Measurements from ENCODE around the gene NR2C2. TPM values are rescaled to one million over a fixed set of nuclear protein-coding genes. Genes with fewer than 3 reads are reported as not detected.

NR2C2 gene
- total RNA-seq, 6 experiments from 2014 or later: 23.7 to 35.2 (median 28.6) TPM

DNA sequence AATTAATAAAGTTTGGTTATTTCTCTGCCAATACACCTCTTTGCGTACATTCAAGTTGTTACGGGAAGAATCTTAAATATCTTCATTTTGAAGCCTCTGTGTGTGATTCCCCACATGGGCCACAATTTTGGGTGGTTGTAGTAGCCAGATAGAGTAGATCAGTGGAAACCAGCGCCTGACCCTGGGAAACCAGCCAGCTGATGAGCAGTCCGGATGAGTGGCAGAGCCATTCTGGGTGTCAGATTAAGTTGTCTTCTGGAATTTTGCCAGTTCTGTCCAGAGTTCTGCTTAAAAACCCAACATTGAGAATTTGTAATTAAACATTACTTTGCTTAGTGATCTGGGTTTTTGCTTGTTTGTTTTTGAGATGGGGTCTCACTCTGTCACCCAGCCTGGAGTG is 68.1 kb downstream of the NR2C2 start:
- TF ChIP-seq, protein P1, sequence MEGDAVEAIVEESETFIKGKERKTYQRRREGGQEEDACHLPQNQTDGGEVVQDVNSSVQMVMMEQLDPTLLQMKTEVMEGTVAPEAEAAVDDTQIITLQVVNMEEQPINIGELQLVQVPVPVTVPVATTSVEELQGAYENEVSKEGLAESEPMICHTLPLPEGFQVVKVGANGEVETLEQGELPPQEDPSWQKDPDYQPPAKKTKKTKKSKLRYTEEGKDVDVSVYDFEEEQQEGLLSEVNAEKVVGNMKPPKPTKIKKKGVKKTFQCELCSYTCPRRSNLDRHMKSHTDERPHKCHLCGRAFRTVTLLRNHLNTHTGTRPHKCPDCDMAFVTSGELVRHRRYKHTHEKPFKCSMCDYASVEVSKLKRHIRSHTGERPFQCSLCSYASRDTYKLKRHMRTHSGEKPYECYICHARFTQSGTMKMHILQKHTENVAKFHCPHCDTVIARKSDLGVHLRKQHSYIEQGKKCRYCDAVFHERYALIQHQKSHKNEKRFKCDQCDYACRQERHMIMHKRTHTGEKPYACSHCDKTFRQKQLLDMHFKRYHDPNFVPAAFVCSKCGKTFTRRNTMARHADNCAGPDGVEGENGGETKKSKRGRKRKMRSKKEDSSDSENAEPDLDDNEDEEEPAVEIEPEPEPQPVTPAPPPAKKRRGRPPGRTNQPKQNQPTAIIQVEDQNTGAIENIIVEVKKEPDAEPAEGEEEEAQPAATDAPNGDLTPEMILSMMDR (IDR thresholded peaks at IDR 0.05): no peak
- DNase-seq: no peak
- Mint-ChIP-seq H3K4me1 (ENCODE audit: low read depth) (no peaks in the 10 kb centered on the region; the same call in 1 of the 2 replicates), H3K27ac (no peak overlapping the region), H3K27me3 (ENCODE audit: insufficient read depth) (no peaks in the 10 kb centered on the region; the same call in 1 of the 2 replicates), H3K4me3 (no peak overlapping the region), H3K9me3 (no peaks in the 10 kb centered on the region), H3K36me3 (ENCODE audit: low read depth) (peaks cover 34% of the 10 kb centered on the region)

DNA sequence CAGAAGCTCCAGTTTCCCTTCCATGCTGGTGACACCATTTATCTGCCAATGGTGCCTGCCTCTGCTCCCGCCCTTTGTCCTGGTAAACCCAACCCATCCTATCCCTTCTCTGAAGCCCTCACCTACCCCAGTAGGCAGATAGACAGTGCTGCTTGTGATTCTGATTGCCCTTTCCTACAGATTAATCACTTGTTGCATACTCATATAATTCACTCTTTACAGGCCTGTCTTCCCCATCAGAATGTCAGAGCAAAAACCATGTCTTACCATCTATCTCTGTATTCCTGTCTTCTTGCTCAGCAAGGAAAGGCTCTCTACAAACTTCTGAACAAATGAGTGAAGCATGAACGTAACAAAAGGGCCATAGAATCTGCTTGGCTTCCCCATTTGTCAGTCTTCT is 69.8 kb downstream of the NR2C2 start:
- Mint-ChIP-seq H3K9me3 (no peaks in the 10 kb centered on the region), H3K4me1 (ENCODE audit: low read depth) (no peaks in the 10 kb centered on the region), H3K4me3 (no peak overlapping the region), H3K27me3 (ENCODE audit: insufficient read depth) (no peaks in the 10 kb centered on the region; the same call in 1 of the 2 replicates), H3K27ac (no peak overlapping the region), H3K36me3 (ENCODE audit: low read depth) (peaks cover 29% of the 10 kb centered on the region)
- no peak for DNase-seq
- TF ChIP-seq, protein P1 (IDR thresholded peaks at IDR 0.05): no peak

DNA sequence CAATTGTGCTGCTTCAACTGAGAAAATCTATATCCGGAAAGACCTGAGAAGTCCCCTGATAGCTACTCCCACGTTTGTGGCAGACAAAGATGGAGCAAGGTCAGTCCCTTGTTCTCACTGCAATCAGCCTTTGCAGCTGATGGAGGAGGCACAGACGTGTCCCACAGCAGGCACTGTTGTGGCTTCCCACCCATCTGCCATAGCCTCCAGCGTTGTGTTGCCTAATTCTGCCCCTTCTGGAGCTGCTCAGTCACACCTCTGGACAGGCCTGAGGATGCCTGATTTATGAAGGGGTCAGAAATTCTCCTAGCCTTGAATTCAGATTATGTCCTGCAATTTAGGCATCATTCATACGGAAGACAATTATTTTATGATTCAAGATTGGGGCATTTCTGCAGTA is 75.9 kb downstream of the NR2C2 start:
- TF ChIP-seq, protein P1 (IDR thresholded peaks at IDR 0.05): no peak
- Mint-ChIP-seq H3K9me3 (no peaks in the 10 kb centered on the region), H3K4me3 (no peak overlapping the region), H3K4me1 (ENCODE audit: low read depth) (peaks cover 6% of the 10 kb centered on the region; the same call in 1 of the 2 replicates), H3K27ac (no peak overlapping the region), H3K36me3 (ENCODE audit: low read depth) (peaks cover 4% of the 10 kb centered on the region; the same call in 1 of the 2 replicates), H3K27me3 (ENCODE audit: insufficient read depth) (no peaks in the 10 kb centered on the region; the same call in 1 of the 2 replicates)
- DNase-seq: no peak

DNA sequence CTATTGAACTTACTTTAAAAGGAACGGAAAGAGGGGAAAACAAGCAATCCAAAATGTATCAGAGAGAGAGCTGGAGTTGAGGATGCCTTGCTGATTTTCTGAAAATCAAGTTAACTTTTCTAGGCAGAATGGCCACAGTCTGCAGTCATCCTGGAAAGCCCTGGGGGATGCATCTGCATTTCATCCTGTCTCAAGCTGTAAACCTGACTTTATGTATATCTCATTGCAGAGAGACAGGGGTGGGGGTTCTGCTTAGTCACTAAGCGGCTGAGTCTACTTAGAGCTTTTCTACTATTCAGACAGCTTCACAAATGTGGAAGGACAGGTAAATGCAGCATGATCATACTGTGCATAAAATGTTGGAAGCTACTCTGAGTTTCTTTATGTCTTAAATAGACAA is 76.3 kb downstream of the NR2C2 start:
- H3K36me3 Mint-ChIP-seq (ENCODE audit: low read depth): peaks cover 4% of the 10 kb centered on the region; the same call in 1 of the 2 replicates
- no peak overlapping the region for H3K4me3 Mint-ChIP-seq
- TF ChIP-seq, protein P1 (IDR thresholded peaks at IDR 0.05): no peak
- H3K4me1 Mint-ChIP-seq (ENCODE audit: low read depth): peaks cover 6% of the 10 kb centered on the region; the same call in 1 of the 2 replicates
- DNase-seq: no peak
- H3K27me3 Mint-ChIP-seq (ENCODE audit: insufficient read depth): no peaks in the 10 kb centered on the region; the same call in 1 of the 2 replicates
- no peak overlapping the region for H3K27ac Mint-ChIP-seq
- H3K9me3 Mint-ChIP-seq: no peaks in the 10 kb centered on the region

DNA sequence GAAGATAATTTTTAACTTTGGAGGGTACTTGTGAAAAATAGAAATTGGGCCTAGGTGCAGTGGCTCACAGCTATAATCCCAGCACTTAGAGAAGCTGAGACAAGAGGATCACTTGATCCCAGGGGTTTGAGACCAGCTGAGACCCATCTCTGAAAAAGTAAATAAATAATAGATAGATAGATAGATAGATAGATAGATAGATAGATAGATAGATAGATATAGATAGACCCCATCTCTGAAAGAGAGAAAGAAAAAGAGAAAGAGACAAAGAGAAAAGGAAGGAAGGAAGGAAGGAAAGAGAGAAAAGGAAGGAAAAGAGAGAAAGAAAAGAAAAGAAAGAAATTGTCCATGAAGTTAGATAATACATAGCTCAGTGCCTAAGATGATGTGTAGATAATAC is 82.2 kb downstream of the NR2C2 start:
- TF ChIP-seq, protein P1 (IDR thresholded peaks at IDR 0.05): no peak
- Mint-ChIP-seq H3K27me3 (ENCODE audit: insufficient read depth) (no peaks in the 10 kb centered on the region; the same call in 1 of the 2 replicates), H3K4me3 (no peak overlapping the region), H3K4me1 (ENCODE audit: low read depth) (peaks cover 6% of the 10 kb centered on the region; the same call in 1 of the 2 replicates), H3K9me3 (no peaks in the 10 kb centered on the region), H3K36me3 (ENCODE audit: low read depth) (peaks cover 15% of the 10 kb centered on the region; the same call in 1 of the 2 replicates), H3K27ac (no peak overlapping the region)
- no peak for DNase-seq

All from HFFc6 (cell line).